HG02973 (cell line): ENCODE results near the gene RASGRF1.

Experiments
- ATAC-seq: cut with Tn5 transposase; IDR thresholded peaks from one replicate; pipeline ENCODE4 v1.9.1; 2021; ENCODE audit warnings: moderate library complexity; ENCODE audit not compliant: unreplicated experiment

Gene RASGRF1

DNA sequence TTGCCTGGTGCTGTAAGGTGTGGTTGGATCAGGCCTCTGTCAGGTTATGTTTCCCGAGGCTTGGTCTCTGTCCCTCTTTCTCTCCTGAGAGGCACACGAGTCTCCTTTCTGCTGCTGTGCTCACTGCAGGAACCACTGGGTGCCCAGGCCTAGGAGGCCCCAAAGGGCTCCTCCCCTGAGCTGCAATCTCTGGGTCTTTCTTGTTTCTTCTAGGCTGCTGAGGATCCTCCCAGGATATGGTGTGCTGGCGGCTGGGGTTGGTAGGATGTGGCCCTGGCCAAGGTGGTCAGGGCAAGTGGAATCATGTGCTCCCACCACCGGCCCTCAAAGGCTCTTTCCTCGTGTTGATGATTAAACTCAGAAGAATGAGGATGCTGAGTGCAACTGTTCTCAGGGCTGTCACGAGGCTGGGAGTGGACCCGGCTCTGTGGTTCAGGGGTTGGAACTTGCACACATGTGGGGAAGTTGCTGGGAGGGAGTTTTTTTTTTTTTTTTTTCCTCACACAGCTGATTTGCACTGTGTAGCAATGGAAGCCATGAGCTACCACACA, 102.1 kb downstream of the RASGRF1 start:
- ATAC-seq = peak; percentile 59

DNA sequence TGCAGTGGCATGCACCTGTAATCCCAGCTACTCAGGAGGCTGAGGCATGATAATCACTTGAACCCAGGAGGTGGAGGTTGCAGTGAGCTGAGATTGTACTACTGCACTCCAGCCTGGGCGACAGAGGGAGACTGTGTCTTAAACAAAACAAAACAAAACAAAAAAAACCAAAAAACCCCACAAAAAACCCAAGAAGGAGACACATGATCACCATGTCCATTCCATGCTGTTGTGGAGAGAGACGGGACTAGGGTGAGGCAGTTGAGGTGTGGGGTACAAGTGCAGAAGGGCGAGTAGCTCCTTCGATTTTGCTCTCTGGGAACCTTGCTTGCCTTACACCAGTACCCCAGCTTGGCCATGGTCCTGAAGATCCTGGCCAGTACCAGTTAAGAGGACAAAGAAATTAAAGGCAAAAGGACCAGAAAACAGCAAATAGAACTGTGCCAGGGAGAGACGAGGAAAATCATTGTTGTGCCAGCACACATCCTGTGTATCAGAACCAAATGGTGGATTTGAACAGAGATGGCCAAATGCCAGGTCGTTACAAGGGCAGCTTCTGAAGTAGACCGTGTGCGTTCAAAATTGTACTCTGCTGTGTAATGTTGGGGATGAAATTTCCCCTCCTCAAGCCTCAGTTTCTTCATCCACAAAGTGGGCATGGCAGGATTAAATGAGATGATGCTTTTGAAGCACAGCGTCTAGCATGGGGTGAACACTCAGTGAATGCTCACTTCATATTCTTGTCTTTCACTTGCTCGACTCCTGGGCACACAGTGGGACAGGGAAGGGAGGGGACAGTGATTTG, 102.8 kb downstream of the RASGRF1 start:
- ATAC-seq = no peak

DNA sequence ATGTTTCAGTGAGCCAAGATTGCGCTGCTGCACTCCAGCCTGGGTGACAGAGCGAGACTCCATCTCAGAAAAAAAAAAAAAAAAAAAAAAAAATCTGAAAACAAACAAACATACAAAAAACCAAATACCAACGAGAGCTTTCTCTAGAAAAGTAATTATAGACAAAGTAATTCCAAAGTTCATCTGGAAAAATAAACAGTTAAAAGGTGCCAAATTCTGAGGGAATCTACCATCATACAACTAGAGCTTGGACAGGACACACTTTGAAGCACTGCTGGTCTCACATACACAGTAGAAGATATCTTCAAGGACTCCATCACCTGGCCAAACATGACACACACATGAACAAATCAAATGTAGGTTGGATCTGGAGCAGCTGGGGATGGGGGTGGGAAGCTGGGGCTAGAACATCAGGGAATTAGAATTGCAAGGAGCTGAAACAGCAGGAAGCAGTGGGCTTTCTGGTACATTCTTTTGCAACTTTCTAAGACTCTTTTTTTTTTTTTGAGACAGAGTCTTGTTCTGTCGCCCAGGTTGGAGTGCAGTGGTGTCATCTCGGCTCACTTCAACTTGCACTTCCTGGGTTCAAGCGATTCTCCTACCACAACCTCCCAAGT, 104.6 kb downstream of the RASGRF1 start:
- ATAC-seq = no peak

DNA sequence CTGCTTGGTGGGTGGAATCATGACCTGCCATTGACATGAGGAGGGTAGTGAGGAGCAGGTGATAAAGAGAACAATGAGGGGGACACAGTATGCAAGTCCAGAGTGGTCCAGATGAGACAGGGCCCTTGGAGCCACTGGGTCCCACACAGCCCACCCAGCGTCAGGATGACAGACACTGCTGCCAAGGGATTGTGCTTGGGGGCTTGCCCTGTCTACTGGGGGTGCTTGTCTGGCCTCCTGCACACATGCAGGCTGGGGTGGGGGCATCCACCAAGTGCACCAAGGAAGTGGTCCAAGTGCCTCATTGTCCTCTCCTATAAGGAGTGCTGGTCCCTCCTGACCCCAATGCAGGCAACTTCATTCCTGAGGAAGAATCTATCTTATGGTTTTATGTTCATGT, 106.5 kb downstream of the RASGRF1 start:
- ATAC-seq = no peak

DNA sequence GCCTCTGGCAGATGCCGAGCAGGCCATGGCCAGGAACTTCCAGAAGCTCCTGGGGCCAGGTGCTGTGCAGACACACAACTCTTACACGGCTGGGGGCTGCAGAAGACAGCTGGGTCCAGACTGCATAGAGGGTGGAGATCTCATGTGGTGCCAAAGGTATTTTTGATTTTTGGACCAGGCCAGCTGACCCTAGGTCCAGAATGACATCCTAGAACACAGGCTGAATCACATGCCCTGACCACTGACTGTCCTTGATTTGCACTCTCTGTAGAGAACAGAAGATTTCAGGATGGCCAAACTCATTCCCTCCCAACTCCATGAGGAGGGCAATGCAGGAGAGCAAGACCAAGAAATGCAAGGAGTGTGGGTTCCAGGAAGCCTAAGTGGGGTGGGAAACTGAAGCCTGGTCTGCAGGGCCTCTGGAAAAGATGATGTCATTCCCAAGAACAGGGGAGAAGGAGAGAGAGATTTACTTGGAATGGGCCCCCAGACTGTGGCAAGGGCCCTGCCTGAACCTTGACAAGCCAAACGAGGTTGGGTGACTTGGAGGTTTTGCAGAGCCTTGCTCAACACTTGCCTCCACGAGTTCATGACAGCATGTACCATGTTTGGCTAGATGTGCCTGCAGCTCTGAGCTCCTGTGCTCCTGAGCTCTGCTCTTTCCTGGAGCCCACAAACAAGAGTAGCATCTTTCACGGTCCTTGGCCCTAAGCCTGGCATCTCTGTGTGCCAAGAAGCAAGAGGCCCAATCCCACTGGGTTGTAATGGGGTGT, 107.2 kb downstream of the RASGRF1 start:
- no peak for ATAC-seq

DNA sequence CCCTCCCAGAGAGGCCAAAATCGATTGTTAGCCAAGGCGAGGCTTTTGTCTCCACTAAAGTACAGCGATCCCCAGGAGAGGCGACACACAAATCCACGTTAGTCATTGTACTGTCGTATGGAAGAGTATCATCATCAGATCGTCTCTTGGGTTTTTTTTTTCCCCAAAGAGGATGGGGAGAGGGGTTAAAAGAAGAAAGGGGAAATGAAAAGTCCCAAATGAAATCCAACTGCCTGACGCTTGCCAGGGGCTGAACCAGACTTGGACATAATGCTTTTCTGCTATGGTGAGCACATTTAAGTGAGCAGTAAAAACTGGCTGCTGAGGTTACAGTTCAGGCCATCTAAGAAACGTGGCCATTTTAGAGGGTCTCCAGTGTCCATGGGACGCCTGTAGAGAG, 107.8 kb downstream of the RASGRF1 start:
- no peak for ATAC-seq

DNA sequence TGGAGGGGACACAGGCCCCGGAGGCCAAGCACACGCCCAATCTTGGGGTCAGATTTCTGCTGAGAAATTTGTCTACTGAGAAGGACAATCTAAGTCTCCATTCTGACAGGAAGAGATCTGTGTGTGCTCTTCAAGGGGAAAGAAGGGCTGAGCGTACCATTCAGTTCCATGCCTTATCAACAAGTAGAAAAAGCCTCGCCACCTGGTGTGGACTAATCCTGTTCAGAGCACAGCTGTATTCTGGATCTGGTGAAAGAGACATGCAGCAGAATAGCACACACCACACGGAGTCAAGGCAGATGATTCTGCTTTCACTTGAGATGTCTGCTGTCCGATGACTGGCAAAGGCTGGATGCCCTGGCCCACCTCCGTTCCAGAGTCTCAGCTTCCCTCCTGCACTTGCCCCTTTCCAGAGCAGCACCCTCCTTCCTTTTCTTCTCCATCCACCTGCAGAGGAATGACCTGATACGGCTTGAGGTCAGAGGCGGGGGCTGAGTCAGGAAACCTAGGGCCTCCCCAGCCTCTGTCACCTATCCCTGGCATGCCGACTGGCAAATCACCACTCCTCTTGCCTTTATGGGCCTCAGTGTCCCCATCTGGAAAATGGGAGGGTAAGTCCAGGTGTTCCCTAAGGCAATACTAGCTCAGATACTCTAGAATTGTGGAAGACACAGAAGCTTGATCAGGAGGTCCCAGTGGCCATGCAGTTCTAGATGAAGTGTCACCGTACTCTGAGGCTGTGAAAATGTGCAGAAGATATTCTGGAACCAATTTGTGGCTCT, 108.9 kb downstream of the RASGRF1 start:
- ATAC-seq = no peak

DNA sequence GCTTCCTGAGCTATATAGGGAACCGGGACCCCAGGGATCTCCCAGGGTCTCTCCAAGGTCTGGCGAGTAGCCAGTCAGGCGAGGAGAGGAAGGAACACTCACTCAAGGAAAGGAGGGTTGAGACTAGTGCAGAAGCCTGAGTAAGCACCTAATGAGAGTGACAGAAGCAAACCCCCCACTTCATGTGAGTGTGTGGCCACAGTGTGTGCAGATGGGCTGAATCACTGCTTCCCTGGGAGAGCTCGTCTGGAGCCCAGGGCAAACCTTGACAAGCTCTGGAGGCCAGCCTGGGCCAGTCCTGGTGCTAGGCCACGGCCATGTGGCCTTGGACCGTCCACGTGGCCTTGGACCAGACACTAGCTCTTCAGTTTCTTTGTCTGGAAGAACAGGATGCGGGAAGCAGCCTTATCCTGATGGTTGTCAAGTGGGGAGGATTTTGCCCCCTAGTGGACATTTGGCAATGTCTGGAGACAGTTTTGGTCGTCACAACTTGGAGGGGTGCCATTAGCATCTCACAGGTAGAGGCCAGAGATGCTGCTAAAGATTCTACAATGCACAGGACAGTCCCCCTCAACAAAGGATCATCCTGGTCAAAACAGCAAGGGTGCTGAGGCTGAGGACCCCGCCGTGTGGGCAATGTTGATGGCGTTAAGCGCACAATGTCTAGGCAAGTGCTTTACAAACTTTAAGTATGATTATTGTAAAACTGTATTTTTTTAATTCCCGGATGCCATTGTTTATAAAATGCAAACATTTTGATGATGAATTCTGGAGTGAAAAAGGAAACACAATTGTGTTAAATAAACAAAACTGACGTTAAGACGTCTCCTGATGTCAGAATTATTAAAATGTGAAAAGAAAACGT, 110.9 kb downstream of the RASGRF1 start:
- no peak for ATAC-seq

DNA sequence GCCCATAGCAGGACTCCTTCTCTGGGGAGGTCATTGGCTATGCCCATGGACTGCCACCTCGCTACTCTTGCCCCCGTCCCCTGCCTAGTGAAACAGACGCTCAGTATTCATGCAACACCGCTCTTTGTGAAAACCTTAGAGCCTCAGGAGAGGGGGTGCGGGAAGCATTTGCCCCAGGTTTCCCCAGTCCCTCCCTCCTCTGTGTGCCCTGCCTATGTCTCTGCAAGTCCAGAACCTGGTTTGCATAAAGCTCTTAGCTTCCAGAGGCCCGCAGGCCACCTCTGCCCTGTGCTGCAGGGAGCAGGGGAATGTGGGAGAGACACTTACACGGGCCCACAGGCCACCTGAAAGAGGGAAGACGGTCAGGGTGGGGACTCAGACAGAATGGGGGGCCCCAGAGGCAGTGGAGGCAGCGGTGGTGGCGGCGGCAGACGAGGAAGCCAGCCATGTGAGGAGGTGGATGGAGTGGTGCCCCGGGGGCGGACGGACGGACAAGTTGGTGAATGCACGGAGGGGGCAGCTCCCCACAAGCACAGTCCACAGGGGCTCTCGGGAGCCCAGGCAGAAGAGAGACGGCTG, 111.9 kb downstream of the RASGRF1 start:
- no peak for ATAC-seq

DNA sequence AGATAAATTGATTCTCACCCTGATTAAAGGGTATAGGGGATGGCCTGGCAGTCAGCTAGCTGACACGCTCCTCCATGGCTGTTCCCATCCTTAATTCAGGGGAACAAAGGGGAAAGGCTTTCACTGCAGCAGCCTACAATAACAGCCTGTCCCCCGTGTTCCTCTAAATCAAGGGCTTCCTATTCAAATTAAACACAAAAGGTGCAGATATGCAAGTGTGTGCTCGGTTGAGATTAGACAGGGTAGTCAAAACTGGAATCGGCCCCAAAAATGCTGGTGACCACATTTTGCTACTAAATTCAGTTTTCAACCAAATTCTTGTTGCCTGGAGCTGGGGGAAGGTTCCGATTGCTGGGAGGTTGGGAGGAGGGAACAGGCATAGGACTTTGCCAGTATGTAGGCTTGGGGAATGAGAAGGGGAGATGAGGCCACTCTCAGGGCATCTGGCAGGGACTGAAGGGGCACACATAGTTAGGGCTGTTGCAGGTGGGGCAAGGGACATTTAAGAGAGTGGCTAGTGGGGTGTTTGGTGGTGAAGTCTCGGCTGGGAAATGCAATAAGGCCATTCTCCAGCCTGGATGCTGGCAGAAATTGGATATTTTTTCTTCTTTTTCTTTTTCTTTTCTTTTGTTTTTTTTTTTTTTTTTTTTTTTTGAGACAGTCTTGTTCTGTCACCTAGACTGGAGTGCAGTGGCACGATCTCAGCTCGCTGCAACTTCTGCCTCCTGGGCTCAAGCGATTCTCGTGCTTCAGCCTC, 112.8 kb downstream of the RASGRF1 start:
- peak; percentile 20 for ATAC-seq

DNA sequence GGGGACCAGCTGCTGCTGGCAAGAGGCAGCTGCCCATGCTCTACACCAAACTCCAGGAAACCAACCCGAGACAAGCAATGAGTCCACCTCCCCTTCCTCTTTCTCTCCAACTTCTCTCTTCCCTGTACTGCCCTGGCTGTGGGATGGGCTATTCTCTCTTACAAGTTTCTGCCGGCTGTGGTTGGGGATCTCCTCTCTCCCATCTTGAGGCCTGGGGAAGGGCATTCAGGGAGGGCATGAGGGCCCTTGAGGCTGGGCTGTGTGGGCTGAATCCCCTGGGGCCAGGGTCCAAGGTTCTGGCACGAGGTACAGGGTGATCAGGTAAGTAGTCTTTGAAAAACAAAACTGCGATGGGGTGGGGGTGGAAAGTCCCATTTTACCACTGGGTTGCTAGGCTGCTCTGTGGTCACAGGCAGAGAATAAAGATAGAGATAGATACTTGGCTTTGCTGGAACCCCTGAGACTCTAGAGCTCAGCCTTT, 113.4 kb downstream of the RASGRF1 start:
- ATAC-seq = peak; percentile 54

DNA sequence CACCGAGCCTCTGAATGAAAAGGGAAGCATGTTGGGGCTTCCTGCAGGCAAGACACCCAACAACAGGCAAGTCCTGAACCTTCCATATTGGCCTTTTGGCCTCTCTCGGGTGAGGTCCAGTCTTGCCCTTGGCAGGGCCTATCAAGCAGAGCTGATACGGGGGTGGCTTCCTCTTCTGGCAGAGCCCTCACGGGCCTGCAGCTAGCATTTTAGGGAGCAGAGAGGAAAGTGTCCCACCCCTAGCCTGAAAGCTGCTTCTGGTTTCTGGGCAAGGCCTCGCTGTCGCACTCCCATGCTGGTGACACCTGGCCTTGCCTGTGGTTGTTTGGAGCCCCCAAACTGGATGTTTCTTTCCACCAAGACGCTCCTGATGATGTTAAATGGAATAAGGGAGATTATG, 113.9 kb downstream of the RASGRF1 start:
- no peak for ATAC-seq

DNA sequence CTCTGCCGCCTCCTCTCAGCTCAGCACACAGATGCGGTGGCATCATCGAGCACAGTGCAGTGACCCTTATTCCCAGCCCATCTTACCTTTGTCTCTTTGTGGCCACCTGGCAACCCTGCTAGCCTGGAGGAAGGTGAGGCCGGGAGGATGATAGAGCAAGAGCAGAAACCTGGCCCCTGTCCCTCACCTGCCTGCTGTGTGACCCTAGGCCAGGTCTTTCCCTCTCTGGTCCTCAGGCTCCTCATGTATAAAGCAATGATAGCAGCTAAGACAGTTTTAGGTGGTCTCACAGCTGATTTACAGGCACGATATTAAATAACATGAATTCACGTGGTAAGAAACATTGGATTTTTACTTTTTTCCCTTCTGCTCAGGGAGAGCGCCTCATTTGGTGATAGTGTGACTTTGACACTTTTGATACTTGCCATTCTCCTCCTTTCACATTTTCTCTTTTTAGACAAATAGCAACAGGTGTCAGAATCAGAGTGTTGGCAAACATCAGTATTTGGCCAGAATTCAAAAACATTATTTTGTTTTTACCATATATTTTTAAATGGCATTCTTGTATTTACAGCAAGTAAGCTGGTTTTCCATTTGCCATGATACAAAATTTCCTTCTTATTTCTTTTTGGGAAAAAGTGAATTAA, 116.2 kb downstream of the RASGRF1 start:
- no peak for ATAC-seq

DNA sequence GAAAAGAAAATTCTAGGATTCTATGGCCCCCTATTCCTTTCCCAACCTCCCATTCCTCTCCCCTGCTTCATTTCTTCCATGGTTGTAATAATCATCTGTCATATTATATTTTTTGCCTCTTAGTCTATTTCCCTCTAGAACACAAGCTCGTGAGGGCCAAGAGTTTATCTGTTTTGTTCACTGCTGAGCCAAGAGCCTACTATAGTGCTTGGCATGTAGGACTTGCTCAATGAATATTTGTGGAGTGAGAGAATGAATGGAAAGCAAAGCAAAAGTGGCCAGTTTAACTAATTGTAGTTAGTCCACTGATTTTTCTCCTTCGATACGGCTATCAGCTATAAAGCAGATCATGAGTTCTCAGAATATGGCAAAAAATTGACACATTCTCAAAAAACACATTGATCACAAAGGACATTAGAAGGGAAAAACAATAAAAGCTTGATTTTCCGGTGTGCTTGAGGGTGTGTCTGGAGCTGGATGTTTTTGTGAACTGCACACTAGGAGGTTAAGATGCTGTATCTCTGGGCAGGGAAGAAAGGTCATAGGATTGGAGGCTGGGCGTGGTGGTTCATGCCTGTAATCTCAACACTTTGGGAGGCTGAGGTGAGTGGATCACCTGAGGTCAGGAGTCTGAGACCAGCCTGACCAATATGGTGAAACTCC, 120.8 kb downstream of the RASGRF1 start:
- ATAC-seq = no peak

DNA sequence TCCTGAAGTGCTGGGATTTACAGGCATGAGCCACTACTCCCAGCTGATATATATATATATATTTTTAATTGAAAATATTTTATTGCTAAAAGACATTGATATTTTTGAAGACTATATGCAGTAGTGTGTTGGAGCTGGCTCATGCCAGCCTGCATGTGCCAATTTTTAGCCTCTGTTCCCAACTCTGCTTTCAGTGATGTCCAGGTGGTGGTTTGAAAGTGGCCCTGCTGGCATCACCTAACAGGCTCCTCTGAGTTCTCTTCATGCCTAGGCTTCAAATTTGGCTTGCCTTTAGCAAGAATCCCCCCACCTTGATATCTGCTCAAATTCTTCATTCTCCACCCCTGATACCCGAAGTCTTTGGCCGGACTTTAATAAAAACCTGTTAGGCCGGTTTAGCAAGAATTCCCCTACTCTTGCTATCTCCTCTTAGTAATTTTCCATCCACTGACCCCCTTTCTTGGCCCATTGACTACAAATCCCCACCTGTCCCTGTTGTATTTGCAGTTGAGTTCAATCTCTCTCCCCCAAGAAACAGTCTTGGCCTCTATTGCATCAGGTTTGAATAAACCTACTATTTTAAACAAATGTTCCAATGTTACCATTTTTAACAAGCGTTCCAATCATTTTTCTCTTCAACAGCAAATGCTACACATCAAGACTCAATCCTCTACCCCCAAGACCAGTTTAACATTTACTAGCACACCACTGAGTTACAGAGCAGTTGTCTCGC, 121.9 kb downstream of the RASGRF1 start:
- ATAC-seq = no peak

DNA sequence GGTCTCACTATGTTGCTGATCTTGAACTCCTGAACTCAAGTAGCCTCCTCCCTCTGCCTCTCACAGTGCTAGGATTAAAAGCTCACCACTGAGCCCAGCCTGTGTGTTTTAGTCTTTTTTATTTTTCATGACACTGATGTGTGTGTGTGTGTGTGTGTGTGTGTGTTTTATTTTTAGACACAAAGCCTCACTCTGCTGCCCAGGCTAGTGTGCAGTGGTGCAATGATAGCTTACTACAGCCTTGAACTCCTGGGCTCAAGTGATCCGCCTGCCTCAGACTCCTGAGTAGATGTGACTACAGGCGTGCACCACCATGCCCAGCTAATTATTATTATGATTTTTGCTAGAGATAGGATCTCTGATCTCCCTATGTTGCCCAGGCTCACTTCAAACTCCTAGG, 122.5 kb downstream of the RASGRF1 start:
- ATAC-seq = no peak

DNA sequence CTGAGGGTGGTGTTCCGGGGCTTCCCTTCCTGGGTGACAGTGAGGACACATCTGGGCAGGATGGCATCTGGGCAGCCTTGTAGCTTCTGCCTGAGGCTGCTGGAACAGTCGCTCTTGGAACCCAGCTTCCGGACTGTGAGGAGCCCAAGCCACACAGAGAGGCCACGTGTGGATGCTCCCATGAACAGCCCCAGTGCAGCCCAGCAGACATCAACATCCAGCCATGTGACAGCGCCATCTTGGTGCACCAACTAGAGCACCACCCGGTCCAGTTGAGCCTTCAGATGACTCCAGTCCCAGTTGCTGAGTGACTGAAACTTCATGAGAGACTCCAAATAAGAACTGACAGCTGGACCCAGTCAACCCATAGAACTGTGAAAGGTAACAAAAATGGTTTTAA, 130.3 kb downstream of the RASGRF1 start:
- no peak for ATAC-seq
